Gastrocnemius medialis (tissue), 4 donors: ENCODE measurements around the gene SLC11A1. TPM values are rescaled to one million over a fixed set of nuclear protein-coding genes. Genes with fewer than 3 reads are reported as not detected.

ENCODE experiments used
- ATAC-seq, 2 donors: fragments of 150-250 bp; one replicate each; pipeline ENCODE4 v1.9.1; 2016
- DNase-seq, 2 donors: peaks; one replicate each; pipeline ENCODE4 v3.0.0-alpha.2; 2019
- H3K27ac ChIP-seq, 4 donors: fragments of 200-600 bp; sonication (generic); 1 replicate in 1 of 4; 2 replicates in 3 of 4; pipeline ENCODE4 v1.5.1; 2016 to 2018; ENCODE audit warnings: mild to moderate bottlenecking in 2 of 4, moderate library complexity in 1 of 4
- H3K27me3 ChIP-seq, 3 donors: fragments of 200-600 bp; sonication (generic) in 2 of 3; 1 replicate in 1 of 3; 2 replicates in 2 of 3; pipeline versions ENCODE4 v1.5.1 to v1.6.0; 2016 to 2019; ENCODE audit warnings: mild to moderate bottlenecking in 1 of 3, moderate library complexity in 1 of 3
- H3K36me3 ChIP-seq, 2 donors: fragments of 200-600 bp; sonication (generic) in 1 of 2; one replicate each; pipeline ENCODE4 v1.5.1; 2017 to 2018
- H3K4me1 ChIP-seq, 2 donors: fragments of 200-600 bp; sonication (generic) in 1 of 2; one replicate each; pipeline ENCODE4 v1.5.1; 2016 to 2017; ENCODE audit warnings: mild to moderate bottlenecking in 2 of 2
- H3K4me3 ChIP-seq, 4 donors: fragments of 200-600 bp; sonication (generic) in 3 of 4; 1 replicate in 1 of 4; 2 replicates in 3 of 4; pipeline ENCODE4 v1.5.1; 2016 to 2019; ENCODE audit warnings: mild to moderate bottlenecking in 2 of 4
- H3K9me3 ChIP-seq, 3 donors: fragments of 200-600 bp; sonication (generic) in 2 of 3; 1 replicate in 1 of 3; 2 replicates in 2 of 3; pipeline ENCODE4 v1.5.1; 2016 to 2019
- POLR2A ChIP-seq, 2 donors: fragments of 450-650 bp; IDR thresholded peaks; one replicate each; pipeline ENCODE4 v1.6.1; 2017; ENCODE audit warnings: antibody characterized with exemption in 2 of 2, mild to moderate bottlenecking in 2 of 2, moderate library complexity in 2 of 2
- in situ Hi-C, 4 donors: fragments of 200-750 bp; cut with MboI; loops; one replicate each; pipeline versions ENCODE4 v1.15.0 to v1.8.0; 2017; ENCODE audit warnings: low sequenced_read_pairs in 4 of 4
- intact Hi-C: fragments of 100-400 bp; cut with DNase I; formaldehyde crosslinking; loops from one replicate; pipeline ENCODE4 v1.15.1; 2023; ENCODE audit warnings: low total_unique reads
- total RNA-seq, 4 donors: library from RNA; depleted of rRNA; stranded (reverse); fragments of >200 nt; gene quantifications; one replicate each; pipeline versions ENCODE4 v1.1.0 to v1.2.3, GENCODE V29; 2016
- TF ChIP-seq, protein P1 (sequence below), 5 experiments: fragments of 450-650 bp in 3 of 5; fragments of 200-600 bp in 2 of 5; sonication (generic) in 2 of 5; IDR thresholded peaks in 4 of 5; conservative IDR thresholded peaks in 1 of 5; 1 replicate in 4 of 5; 2 replicates in 1 of 5; pipeline ENCODE4 v1.5.1; 2016 to 2019; ENCODE audit warnings: antibody characterized with exemption in 5 of 5, mild to moderate bottlenecking in 3 of 5, moderate library complexity in 3 of 5

SLC11A1 gene
- total RNA-seq, 4 donors from 2014 or later, result 1.1 to 6.3 (median 4.5) TPM

DNA sequence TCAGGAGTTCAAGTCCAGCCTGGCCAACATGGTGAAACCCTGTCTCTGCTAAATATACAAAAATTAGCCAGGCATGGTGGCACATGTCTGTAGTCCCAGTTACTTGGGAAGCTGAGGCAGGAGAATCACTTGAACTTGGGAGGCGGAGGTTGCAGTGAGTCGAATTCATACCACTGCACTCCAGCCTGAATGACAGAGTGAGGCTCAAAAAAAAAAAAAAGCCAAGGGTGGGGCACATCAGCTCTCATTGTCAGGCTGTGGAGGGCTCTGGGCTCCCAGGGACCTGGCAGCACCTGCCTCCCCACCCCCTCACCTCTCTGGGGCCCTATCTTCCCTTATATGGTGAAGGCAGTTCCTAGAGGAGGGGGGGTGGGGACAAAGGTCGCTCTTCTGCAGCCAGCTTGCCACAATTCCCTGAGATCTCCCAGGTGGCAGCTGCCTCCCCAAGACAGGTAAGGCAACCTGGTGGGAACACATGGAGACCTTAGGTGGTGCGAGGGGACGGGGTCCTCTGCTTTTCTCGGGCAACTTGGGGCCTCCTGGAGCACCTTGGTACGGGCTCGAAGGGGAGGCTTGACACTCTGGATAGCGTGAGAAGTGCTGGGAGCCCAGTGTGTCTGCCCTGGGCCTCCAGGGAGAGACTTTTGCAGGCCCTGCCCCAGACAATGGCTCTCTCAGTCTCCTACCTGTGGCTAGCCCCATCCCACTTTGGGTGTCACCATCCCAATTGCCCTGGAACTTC is 36.8 kb downstream of the SLC11A1 start, which contains the start of gene VIL1:
Gene VIL1, plus strand, starts transcription at position 407 of the 742 bp plus-strand sequence. CDS start 4,656 bp downstream, outside the sequence.
- in situ Hi-C loops, result loop anchor here (10.0 to 25.0 kb wide), 3 partner anchors 46 to 268 kb away; partner anchors contain the start of genes BCS1L (in 2 of the 4), RNF25 (in 2 of the 4), STK36 (in 2 of the 4) and ZNF142 (in 2 of the 4)
- Histone ChIP-seq H3K4me3 (no peak within 1 kb of the TSS), H3K9me3 (no peaks in the 10 kb centered on the region), H3K4me1 (no peaks in the 10 kb centered on the region), H3K27ac (no peak within 1 kb of the TSS), H3K27me3 (no peaks in the 10 kb centered on the region), H3K36me3 (no peaks in the 10 kb centered on the region)
- no peak for DNase-seq
- no peak for ATAC-seq
- intact Hi-C loops, result no loop called here
- TF ChIP-seq, protein P1, sequence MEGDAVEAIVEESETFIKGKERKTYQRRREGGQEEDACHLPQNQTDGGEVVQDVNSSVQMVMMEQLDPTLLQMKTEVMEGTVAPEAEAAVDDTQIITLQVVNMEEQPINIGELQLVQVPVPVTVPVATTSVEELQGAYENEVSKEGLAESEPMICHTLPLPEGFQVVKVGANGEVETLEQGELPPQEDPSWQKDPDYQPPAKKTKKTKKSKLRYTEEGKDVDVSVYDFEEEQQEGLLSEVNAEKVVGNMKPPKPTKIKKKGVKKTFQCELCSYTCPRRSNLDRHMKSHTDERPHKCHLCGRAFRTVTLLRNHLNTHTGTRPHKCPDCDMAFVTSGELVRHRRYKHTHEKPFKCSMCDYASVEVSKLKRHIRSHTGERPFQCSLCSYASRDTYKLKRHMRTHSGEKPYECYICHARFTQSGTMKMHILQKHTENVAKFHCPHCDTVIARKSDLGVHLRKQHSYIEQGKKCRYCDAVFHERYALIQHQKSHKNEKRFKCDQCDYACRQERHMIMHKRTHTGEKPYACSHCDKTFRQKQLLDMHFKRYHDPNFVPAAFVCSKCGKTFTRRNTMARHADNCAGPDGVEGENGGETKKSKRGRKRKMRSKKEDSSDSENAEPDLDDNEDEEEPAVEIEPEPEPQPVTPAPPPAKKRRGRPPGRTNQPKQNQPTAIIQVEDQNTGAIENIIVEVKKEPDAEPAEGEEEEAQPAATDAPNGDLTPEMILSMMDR (IDR thresholded peaks at IDR 0.05 in 4 of 5, conservative IDR thresholded peaks at IDR 0.05 in 1 of 5), result no peak
- TF ChIP-seq POLR2A (IDR thresholded peaks at IDR 0.05), result no peak

GRCh38 chr2:218419630-218420216 is 37.6 kb downstream of the SLC11A1 start:
- Histone ChIP-seq H3K4me3 (no peak overlapping the region), H3K27me3 (no peaks in the 10 kb centered on the region), H3K27ac (no peak overlapping the region), H3K36me3 (no peaks in the 10 kb centered on the region), H3K4me1 (no peaks in the 10 kb centered on the region), H3K9me3 (no peaks in the 10 kb centered on the region)
- in situ Hi-C loops, result loop anchor here (10.0 to 25.0 kb wide), 3 partner anchors 45 to 268 kb away; partner anchors contain the start of genes BCS1L (in 2 of the 4), RNF25 (in 2 of the 4), STK36 (in 2 of the 4) and ZNF142 (in 2 of the 4)
- DNase-seq (no peak), ATAC-seq (no peak)
- intact Hi-C loops, result no loop called here
- no peak for TF ChIP-seq POLR2A (IDR thresholded peaks at IDR 0.05)
- TF ChIP-seq, protein P1 (IDR thresholded peaks at IDR 0.05 in 4 of 5, conservative IDR thresholded peaks at IDR 0.05 in 1 of 5), result no peak

DNA sequence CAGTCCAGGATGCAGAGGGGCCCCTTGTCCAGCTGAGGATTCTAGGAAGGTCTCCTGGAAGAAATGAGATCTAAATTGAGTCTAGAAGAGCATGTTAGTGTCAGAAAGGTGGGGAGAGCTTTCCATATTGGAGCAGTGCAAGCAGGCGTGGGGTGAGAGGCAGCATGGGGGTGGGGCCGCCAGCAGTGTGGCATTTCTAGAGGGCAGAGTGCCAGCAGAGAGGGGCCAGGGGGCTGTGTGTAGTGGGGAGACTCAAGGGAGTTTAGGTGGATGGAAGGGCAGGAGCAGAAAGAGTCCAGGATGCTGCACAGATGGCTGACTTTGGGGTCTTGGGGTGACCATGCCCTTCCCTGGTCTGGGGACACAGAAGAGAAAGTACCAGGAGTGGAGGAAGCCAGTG is 39.0 kb downstream of the SLC11A1 start:
- Histone ChIP-seq H3K4me1 (no peaks in the 10 kb centered on the region), H3K27me3 (no peaks in the 10 kb centered on the region), H3K36me3 (no peaks in the 10 kb centered on the region), H3K9me3 (no peaks in the 10 kb centered on the region), H3K27ac (no peak overlapping the region), H3K4me3 (no peak overlapping the region)
- TF ChIP-seq, protein P1 (IDR thresholded peaks at IDR 0.05 in 4 of 5, conservative IDR thresholded peaks at IDR 0.05 in 1 of 5), result no peak
- no peak for TF ChIP-seq POLR2A (IDR thresholded peaks at IDR 0.05)
- intact Hi-C loops, result no loop called here
- in situ Hi-C loops, result loop anchor here (25.0 kb wide), 2 partner anchors 241 to 266 kb away; partner anchors contain the start of genes BCS1L (in 2 of the 4), RNF25 (in 2 of the 4), STK36 (in 2 of the 4) and ZNF142 (in 2 of the 4)
- DNase-seq, result no peak
- ATAC-seq, result no peak

GRCh38 chr2:218422403-218423086 is 40.5 kb downstream of the SLC11A1 start:
- no peaks in the 10 kb centered on the region for H3K27me3 ChIP-seq
- intact Hi-C loops, result no loop called here
- ATAC-seq (no peak), DNase-seq (no peak)
- in situ Hi-C loops, result loop anchor here (25.0 kb wide), 2 partner anchors 240 to 265 kb away; partner anchors contain the start of genes BCS1L (in 2 of the 4), RNF25 (in 2 of the 4), STK36 (in 2 of the 4) and ZNF142 (in 2 of the 4)
- H3K36me3 ChIP-seq, result no peaks in the 10 kb centered on the region
- H3K9me3 ChIP-seq, result no peaks in the 10 kb centered on the region
- H3K4me3 ChIP-seq, result no peak overlapping the region
- H3K27ac ChIP-seq, result no peak overlapping the region
- TF ChIP-seq POLR2A (IDR thresholded peaks at IDR 0.05), result no peak
- TF ChIP-seq, protein P1 (IDR thresholded peaks at IDR 0.05 in 4 of 5, conservative IDR thresholded peaks at IDR 0.05 in 1 of 5), result no peak
- H3K4me1 ChIP-seq, result no peaks in the 10 kb centered on the region
